HCT116 (cell line): ENCODE results near the gene ATP6V1G3. TPM values are rescaled to one million over a fixed set of nuclear protein-coding genes. Genes with fewer than 3 reads are reported as not detected.

ENCODE experiments used
- ATAC-seq: fragments of 200-7000 bp; cut with Tn5 transposase; 2 replicates; pipeline ENCODE4 v1.9.1; 2020; ENCODE audit warnings: mild to moderate bottlenecking, moderate library complexity
- BruUV-seq: library from RNA; stranded (reverse); fragments of 400-500 nt; replicated peaks from 2 replicates; lab custom pipeline; 2021; lab: Mats Ljungman, UMichigan
- CTCF ChIA-PET: fragments of 300-600 bp; sonication (Branson Sonifier 250); formaldehyde crosslinking; loops from one replicate; lab custom pipeline; 2021; ENCODE audit warnings: antibody characterized with exemption; lab: Charles Lee
- POLR2A ChIA-PET: fragments of 300-600, 350-600 bp; sonication (Branson Sonifier 250); formaldehyde crosslinking; loops from one replicate; lab custom pipeline; 2021; ENCODE audit warnings: antibody characterized with exemption; lab: Charles Lee
- RAD21 ChIA-PET, 2 experiments: fragments of 300-600 bp; sonication (Branson Sonifier 250); formaldehyde crosslinking; loops; one replicate each; lab custom pipeline; 2023; ENCODE audit warnings: low total read pairs in 2 of 2; ENCODE audit not compliant: uncharacterized antibody in 2 of 2, unreplicated experiment in 2 of 2, low non-redundant PET in 1 of 2; lab: Charles Lee
- DNase-seq: peaks from one replicate; pipeline ENCODE4 v3.0.0-alpha.2; 2010; ENCODE audit warnings: low read depth, low spot score
- H2AFZ ChIP-seq: fragments of 200-600 bp; shearing (Covaris generic), sonication (generic); 2 replicates; pipeline ENCODE4 v1.6.1; 2017; ENCODE audit warnings: low read depth, mixed run types, mixed read lengths, antibody characterized with exemption, low read length; ENCODE audit not compliant: poor library complexity, severe bottlenecking
- H3K27ac ChIP-seq: 2 replicates; pipeline ENCODE4 v1.5.1; 2012; ENCODE audit warnings: low read depth, low read length
- H3K27me3 ChIP-seq: fragments of 200-600 bp; sonication (generic); 2 replicates; pipeline ENCODE4 v1.6.1; 2016; ENCODE audit warnings: mixed run types, low read length, mixed read lengths; ENCODE audit not compliant: insufficient read depth
- H3K36me3 ChIP-seq, 2 experiments: fragments of 200-500 bp in 1 of 2; fragments of 200-600 bp in 1 of 2; sonication (Bioruptor generic) in 1 of 2; sonication (generic) in 1 of 2; 2 replicates each; pipeline versions ENCODE4 v1.5.1 to v1.6.1; 2014 to 2016; ENCODE audit warnings: low read length in 2 of 2, inconsistent platforms in 1 of 2, mixed read lengths in 1 of 2, mixed run types in 1 of 2; ENCODE audit not compliant: insufficient read depth in 2 of 2, control insufficient read depth in 1 of 2
- H3K4me1 ChIP-seq, 2 experiments: fragments of 200-600 bp in 1 of 2; sonication (generic) in 1 of 2; 2 replicates each; pipeline versions ENCODE4 v1.5.1 to v1.6.1; 2012 to 2017; ENCODE audit warnings: low read length in 2 of 2, inconsistent platforms in 1 of 2, mild to moderate bottlenecking in 1 of 2, mixed read lengths in 1 of 2, mixed run types in 1 of 2, moderate library complexity in 1 of 2; ENCODE audit not compliant: insufficient read depth in 2 of 2, control insufficient read depth in 1 of 2
- H3K4me2 ChIP-seq: fragments of 200-600 bp; sonication (generic); 2 replicates; pipeline ENCODE4 v1.6.1; 2017; ENCODE audit warnings: mixed run types, low read length, mixed read lengths
- H3K4me3 ChIP-seq, 2 experiments: fragments of 200-600 bp in 1 of 2; sonication (generic) in 1 of 2; replicated peaks in 1 of 2; 2 replicates each; pipeline ENCODE4 v1.5.1; 2011 to 2016; ENCODE audit warnings: low read length in 2 of 2, control low read depth in 1 of 2, low read depth in 1 of 2, mild to moderate bottlenecking in 1 of 2, mixed read lengths in 1 of 2, mixed run types in 1 of 2
- H3K79me2 ChIP-seq: fragments of 200-600 bp; sonication (generic); 2 replicates; pipeline ENCODE4 v1.6.1; 2017; ENCODE audit warnings: mild to moderate bottlenecking, mixed run types, low read length, moderate library complexity, mixed read lengths; ENCODE audit not compliant: insufficient read depth
- H3K9ac ChIP-seq: fragments of 200-600 bp; sonication (generic); 2 replicates; pipeline ENCODE4 v1.6.1; 2016; ENCODE audit warnings: low read length, mixed read lengths
- H3K9me2 ChIP-seq: fragments of 200-600 bp; sonication (generic), shearing (Covaris generic); 2 replicates; pipeline ENCODE4 v1.6.1; 2017; ENCODE audit warnings: mixed run types, mild to moderate bottlenecking, moderate library complexity; ENCODE audit not compliant: insufficient read depth
- H3K9me3 ChIP-seq, 2 experiments: fragments of 200-500 bp in 1 of 2; fragments of 200-600 bp in 1 of 2; sonication (Bioruptor generic) in 1 of 2; sonication (generic) in 1 of 2; 2 replicates each; pipeline ENCODE4 v1.6.1; 2014 to 2017; ENCODE audit warnings: low read length in 2 of 2, mixed read lengths in 2 of 2, inconsistent platforms in 1 of 2, low read depth in 1 of 2, mild to moderate bottlenecking in 1 of 2, mixed run types in 1 of 2, moderate library complexity in 1 of 2; ENCODE audit not compliant: control insufficient read depth in 1 of 2, insufficient read depth in 1 of 2
- H4K20me1 ChIP-seq: fragments of 200-600 bp; sonication (generic), shearing (Covaris generic); 2 replicates; pipeline ENCODE4 v1.6.1; 2017; ENCODE audit warnings: mixed run types, mild to moderate bottlenecking, moderate library complexity; ENCODE audit not compliant: insufficient read depth
- CBX3 ChIP-seq: IDR thresholded peaks from 2 replicates; pipeline ENCODE4 v1.6.1; 2012; ENCODE audit warnings: low read depth
- CEBPB ChIP-seq: IDR thresholded peaks from 2 replicates; pipeline ENCODE4 v1.6.1; 2012; ENCODE audit warnings: low read depth
- CTCF ChIP-seq, 3 experiments: fragments of 200-600 bp in 1 of 3; sonication (generic) in 1 of 3; IDR thresholded peaks in 2 of 3; conservative IDR thresholded peaks in 1 of 3; 2 replicates each; pipeline ENCODE4 v1.5.1; 2012 to 2017; ENCODE audit warnings: low read depth in 2 of 3, low read length in 2 of 3, antibody characterized with exemption in 1 of 3, borderline replicate concordance in 1 of 3, control low read depth in 1 of 3, mild to moderate bottlenecking in 1 of 3, mixed read lengths in 1 of 3, mixed run types in 1 of 3, moderate library complexity in 1 of 3; ENCODE audit not compliant: insufficient read depth in 1 of 3
- EZH2phosphoT487 ChIP-seq: fragments of 200-600 bp; IDR thresholded peaks from 2 replicates; pipeline ENCODE4 v1.6.1; 2018; ENCODE audit warnings: antibody characterized with exemption, borderline replicate concordance
- FOSL1 ChIP-seq: IDR thresholded peaks from 2 replicates; pipeline ENCODE4 v1.6.1; 2012; ENCODE audit warnings: low read depth
- JUND ChIP-seq: IDR thresholded peaks from 2 replicates; pipeline ENCODE4 v1.6.1; 2012
- RAD21 ChIP-seq: IDR thresholded peaks from 2 replicates; pipeline ENCODE4 v1.6.1; 2012; ENCODE audit warnings: low read depth, mild to moderate bottlenecking
- ZNF274 ChIP-seq: fragments of 200-500 bp; sonication (Bioruptor generic); IDR thresholded peaks from 2 replicates; pipeline ENCODE4 v1.6.1; 2014; ENCODE audit warnings: mild to moderate bottlenecking, low read depth, low read length, inconsistent platforms
- intact Hi-C: fragments of 100-400 bp; cut with micrococcal nuclease; formaldehyde crosslinking; loops from 2 replicates; pipeline ENCODE4 v1.10.0; 2022
- total RNA-seq: library from RNA; stranded (reverse); gene quantifications from one replicate; pipeline ENCODE4 v1.2.1, GENCODE V29; 2021; ENCODE audit not compliant: unreplicated experiment

ATP6V1G3 gene
- total RNA-seq, 1 experiment from 2014 or later: not detected

GRCh38 chr1:198531891-198532290 is 8.6 kb downstream of the ATP6V1G3 start:
- Histone ChIP-seq H3K27ac (no peak overlapping the region), H3K36me3 (no peaks in the 10 kb centered on the region), H3K4me3 (no peak overlapping the region), H3K27me3 (no peaks in the 10 kb centered on the region), H2AFZ (no peak overlapping the region), H3K4me2 (no peak overlapping the region), H3K9ac (no peak overlapping the region), H4K20me1 (no peaks in the 10 kb centered on the region), H3K9me3 (no peaks in the 10 kb centered on the region), H3K9me2 (no peaks in the 10 kb centered on the region), H3K4me1 (no peaks in the 10 kb centered on the region), H3K79me2 (no peaks in the 10 kb centered on the region)
- no peak for DNase-seq
- CTCF ChIA-PET: no interaction called here
- POLR2A ChIA-PET: no interaction called here
- intact Hi-C loops: no loop called here
- no TSS peak for BruUV-seq
- TF ChIP-seq RAD21 (no peak), CEBPB (no peak), JUND (no peak), CBX3 (no peak), ZNF274 (no peak), EZH2phosphoT487 (no peak)
- RAD21 ChIA-PET: no interaction called here
- ATAC-seq: no peak

GRCh38 chr1:198530953-198531352 is 9.5 kb downstream of the ATP6V1G3 start:
- Histone ChIP-seq H3K9ac (no peak overlapping the region), H3K4me2 (no peak overlapping the region), H3K4me1 (no peaks in the 10 kb centered on the region), H3K9me3 (no peaks in the 10 kb centered on the region), H2AFZ (no peak overlapping the region), H3K4me3 (no peak overlapping the region), H3K27ac (no peak overlapping the region), H4K20me1 (no peaks in the 10 kb centered on the region), H3K9me2 (no peaks in the 10 kb centered on the region), H3K27me3 (no peaks in the 10 kb centered on the region), H3K79me2 (no peaks in the 10 kb centered on the region), H3K36me3 (no peaks in the 10 kb centered on the region)
- POLR2A ChIA-PET: no interaction called here
- no TSS peak for BruUV-seq
- TF ChIP-seq CEBPB (no peak), FOSL1 (no peak), CTCF (IDR thresholded peaks at IDR 0.05 in 2 of 3, conservative IDR thresholded peaks at IDR 0.05 in 1 of 3; ENCODE audit: borderline replicate concordance in 1 of 3, insufficient read depth in 1 of 3, low read depth in 2 of 3, low read length in 2 of 3) (no peak), JUND (no peak)
- RAD21 ChIA-PET: no interaction called here
- CTCF ChIA-PET: no interaction called here
- ATAC-seq: no peak
- no peak for DNase-seq
- intact Hi-C loops: no loop called here
